22Rv1 (cell line): Measurements from ENCODE around the gene ISCU.

ENCODE experiments used
- CTCF ChIP-seq: fragments of 450-650 bp; IDR thresholded peaks from 2 replicates; pipeline ENCODE4 v1.5.1; 2017; ENCODE audit warnings: mild to moderate bottlenecking
- ZFX ChIP-seq: fragments of 450-650 bp; IDR thresholded peaks from 2 replicates; pipeline ENCODE4 v1.6.1; 2017; ENCODE audit warnings: antibody characterized with exemption, borderline replicate concordance

GRCh38 chr12:108531929-108532848, 30.2 kb upstream of the ISCU start:
- no peak for TF ChIP-seq CTCF
- TF ChIP-seq ZFX, result no peak
